GM12873 (cell line): ENCODE measurements around the gene HOXB5.

Experiments
- TF ChIP-seq, protein P1 (sequence below): IDR thresholded peaks from 2 replicates; pipeline ENCODE4 v1.5.1; 2012; ENCODE audit warnings: low read depth, mild to moderate bottlenecking, moderate library complexity, low read length, control low read depth; ENCODE audit not compliant: insufficient read depth; ENCODE audit errors: missing control alignments

Gene HOXB5

DNA sequence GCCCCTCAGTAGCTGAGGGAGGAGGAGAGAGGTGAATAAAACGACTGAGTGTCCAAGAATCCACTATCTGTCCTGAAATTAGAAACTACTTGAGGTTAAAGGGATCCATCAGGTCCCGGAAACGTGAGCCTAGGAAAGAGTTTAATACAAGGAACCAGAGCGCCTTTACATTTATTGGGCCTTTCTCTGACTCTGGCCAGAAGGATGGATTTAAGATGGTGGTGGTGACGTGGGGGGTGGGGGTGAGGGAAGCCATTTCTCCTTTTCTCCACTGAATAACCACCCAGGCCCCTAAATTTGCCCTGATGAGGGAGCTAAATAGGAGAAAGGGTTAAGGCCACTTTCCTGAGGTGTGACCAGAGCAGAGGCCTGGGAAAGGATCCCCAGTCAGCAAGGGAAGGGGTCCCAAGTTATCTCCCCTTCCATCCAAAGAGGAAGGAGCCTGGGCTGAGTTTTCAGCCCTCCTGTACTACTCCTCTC is 33.6 kb upstream of the HOXB5 start:
- TF ChIP-seq, protein P1, sequence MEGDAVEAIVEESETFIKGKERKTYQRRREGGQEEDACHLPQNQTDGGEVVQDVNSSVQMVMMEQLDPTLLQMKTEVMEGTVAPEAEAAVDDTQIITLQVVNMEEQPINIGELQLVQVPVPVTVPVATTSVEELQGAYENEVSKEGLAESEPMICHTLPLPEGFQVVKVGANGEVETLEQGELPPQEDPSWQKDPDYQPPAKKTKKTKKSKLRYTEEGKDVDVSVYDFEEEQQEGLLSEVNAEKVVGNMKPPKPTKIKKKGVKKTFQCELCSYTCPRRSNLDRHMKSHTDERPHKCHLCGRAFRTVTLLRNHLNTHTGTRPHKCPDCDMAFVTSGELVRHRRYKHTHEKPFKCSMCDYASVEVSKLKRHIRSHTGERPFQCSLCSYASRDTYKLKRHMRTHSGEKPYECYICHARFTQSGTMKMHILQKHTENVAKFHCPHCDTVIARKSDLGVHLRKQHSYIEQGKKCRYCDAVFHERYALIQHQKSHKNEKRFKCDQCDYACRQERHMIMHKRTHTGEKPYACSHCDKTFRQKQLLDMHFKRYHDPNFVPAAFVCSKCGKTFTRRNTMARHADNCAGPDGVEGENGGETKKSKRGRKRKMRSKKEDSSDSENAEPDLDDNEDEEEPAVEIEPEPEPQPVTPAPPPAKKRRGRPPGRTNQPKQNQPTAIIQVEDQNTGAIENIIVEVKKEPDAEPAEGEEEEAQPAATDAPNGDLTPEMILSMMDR, result no peak

DNA sequence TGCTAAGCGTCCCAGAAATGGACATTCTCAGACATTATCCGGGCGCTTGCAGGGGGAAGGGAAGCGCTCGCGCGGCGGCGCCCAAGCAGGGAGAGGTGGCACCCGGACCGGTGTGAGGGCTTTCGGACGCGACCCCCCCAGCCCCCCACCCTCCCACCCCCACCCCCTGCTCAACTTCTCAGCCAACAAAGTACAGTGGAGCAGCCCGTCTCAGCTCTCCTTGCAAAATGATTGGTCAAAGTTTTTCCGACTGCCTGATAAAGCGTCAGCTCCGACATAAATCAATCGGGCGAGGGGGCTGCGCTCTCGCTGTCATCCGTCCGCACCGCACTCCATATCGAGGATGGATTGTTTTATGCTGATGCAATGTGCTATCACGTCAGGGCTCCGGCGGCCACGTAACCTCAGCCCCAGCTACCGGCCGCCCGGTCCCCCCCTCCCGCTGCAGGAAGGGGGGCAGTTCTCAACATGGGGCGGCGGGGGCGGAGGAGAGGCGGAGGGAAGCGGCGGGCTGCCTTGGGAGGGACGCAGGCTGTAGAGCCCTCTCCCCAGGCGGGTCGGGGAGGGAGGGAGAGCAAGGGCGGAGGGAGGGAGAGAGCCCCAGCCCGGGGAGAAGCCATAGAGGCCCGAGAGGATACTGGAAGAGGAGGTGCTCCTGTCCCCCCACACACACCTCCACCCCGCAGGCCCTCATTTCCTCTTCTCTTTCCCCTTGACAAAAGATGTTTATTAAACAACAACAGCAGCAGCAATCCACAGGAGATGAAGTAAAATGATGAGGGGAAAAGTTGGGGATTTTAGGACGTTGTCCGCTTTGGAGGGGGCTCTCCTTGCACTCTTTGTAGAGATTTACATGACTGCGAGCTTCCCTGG is 32.9 kb upstream of the HOXB5 start, which contains the start of gene HOXB9:
TSS of gene HOXB9 (minus strand) at position 114 of the 873 bp plus-strand sequence. CDS start at position 25, 89 bp downstream.
- TF ChIP-seq, protein P1, result no peak

DNA sequence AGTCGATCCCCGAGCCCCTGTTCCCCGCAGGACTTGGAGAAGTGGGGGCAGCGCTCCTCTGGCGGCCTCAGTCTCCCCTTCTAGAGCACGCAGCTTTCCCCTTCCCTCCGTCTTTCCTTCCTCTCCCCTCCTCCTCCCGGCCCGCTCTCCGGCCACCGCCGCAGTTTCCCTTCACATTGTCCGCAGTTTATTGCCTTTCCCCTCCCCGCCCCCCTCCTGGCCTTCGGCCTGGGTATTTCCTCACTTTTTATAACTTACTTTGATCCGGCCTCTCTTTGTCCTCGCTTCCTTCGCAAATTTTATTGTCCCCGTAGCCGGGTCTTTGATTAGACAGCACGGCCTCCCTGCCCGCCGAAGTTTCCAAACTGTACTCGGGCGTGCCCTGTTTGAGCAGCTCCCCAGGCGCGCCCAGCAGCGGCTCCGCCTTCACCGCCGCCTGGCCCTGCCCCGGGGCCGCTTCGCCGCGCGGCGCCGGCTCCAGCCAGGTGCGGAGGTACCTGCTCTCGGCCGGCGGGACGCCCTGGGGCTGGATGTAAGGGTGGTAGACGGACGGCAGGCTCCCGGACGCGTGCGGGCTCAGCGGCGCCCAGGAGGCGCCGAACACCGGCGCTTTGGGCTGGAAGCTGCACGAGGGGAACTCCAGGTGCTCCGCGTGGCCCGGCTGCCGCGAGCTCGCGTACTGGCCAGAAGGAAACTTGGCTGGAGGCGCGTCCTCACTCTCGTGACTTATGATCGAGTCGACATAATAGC is 32.1 kb upstream of the HOXB5 start:
- TF ChIP-seq, protein P1, result no peak

DNA sequence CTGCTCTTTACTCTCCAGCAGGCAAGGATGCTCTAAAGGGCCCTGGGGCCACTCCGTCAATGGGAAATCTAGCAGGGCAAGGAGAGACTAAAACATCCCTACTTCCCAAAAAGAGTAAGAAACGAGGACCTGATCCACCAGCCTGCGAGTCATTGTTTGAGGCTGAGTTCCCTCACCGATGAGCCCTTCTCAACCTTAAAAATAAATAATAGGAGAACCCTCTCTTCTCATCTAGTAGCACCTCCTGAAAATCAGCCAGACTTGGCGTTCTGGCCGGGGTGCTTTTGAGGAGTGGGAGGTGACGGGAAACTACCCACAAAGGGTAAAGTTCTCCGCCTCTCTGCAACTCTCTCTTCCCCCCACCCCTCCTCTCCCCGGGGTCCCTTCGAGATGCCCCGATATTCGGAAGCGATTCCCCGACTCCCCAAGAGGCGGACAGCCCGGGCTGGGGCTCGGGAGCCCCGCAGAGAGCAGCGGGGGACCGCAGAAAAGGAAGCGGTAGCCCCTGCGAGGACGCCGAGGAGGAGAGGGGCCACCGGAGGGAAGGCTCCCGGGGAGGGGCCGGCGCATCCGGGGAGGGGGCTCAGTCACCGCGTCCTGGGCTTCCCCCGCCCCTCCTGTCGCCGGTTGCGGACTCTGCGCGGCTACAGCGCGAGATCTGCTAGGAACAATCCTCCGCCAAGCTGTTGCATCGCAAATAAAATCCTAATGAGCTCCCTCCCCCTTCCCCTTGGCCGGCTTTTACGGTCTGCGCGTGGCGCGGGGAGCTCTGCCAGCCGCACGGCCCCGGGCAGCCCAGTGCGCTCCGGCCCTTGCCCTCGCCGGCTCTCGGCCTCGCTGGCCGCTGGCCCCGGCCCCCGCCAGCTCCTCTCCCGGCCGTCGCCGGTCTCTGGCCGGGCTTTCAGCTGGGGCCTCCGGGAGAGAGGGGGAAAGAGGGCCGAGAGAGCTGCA is 31.2 kb upstream of the HOXB5 start:
- TF ChIP-seq, protein P1, result no peak

DNA sequence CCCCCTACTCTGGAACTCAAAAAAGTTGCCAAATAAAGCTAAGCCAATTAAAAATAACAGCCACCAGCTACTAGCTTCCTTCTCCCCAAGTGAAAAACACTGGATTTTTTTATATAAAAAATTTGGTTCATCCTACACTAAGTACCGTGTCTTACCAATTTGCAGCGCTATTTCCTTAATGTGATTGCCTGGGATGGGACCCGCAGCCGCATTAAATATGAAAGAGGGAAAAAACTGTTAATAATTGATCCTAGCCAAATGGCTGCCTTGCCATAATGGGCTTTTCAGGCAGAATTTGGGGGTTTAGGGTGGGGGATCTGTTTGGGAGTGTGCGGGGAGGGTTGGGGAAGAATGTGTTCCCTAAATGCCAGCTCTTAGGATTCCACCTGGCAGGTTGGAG is 30.5 kb upstream of the HOXB5 start:
- TF ChIP-seq, protein P1, result no peak

DNA sequence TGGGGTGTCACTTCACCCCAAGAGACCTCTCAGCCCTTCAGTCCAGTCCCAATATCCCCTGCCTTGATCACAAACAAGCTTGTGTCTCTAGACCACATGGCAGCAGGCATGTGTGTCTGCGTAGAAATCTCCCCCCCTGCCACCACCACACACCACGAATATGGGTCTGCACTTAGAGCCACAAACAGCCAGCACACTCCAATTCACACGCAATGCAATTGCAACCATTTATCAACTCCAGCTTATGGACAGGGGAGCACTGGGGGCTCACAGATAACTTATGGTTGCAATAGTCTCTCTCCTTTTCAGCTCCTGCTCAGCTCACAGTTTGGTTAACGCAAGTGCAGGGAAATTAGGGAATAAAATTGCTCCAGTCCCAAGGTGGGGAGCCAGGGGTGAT is 30.0 kb upstream of the HOXB5 start:
- TF ChIP-seq, protein P1, result no peak
